Activated CD4-positive, alpha-beta T cell treated with anti-CD3 and anti-CD28 coated beads, Interleukin-2, amount 50 U/mL, for 16 hours (primary cell): ENCODE measurements around the gene AGK.
"Not testable (repeated sequence)": the region's sequence is repeated elsewhere in the genome, so short reads cannot be mapped to it uniquely, and the experiment has no call there.

Source experiments
- DNase-seq: peaks from one replicate; pipeline ENCODE4 v3.0.0-alpha.2; 2020

Gene AGK

GRCh38 chr7:141686074-141686473 lies 134.9 kb downstream of the AGK start:
- DNase-seq: no peak

- no peak for DNase-seq
Measured at GRCh38 chr7:141686670-141687069, 135.5 kb downstream of the AGK start.

GRCh38 chr7:141688043-141688442 lies 136.8 kb downstream of the AGK start:
- no peak for DNase-seq

- DNase-seq: not testable (repeated sequence)
Measured at GRCh38 chr7:141689072-141689825, 138.0 kb downstream of the AGK start.

GRCh38 chr7:141691540-141691939 lies 140.3 kb downstream of the AGK start:
- DNase-seq: no peak

- DNase-seq: no peak
Measured at GRCh38 chr7:141691961-141692360, 140.8 kb downstream of the AGK start.

- DNase-seq: no peak
Measured at GRCh38 chr7:141693082-141693481, 141.9 kb downstream of the AGK start.

- DNase-seq: no peak
Measured at GRCh38 chr7:141695803-141696289, 144.6 kb downstream of the AGK start.

GRCh38 chr7:141696348-141696747 lies 145.1 kb downstream of the AGK start:
- DNase-seq: no peak

GRCh38 chr7:141697211-141697871 lies 146.1 kb downstream of the AGK start:
- DNase-seq: no peak

- DNase-seq: no peak
Measured at GRCh38 chr7:141698247-141699015, 147.2 kb downstream of the AGK start.

GRCh38 chr7:141699860-141700259 lies 148.7 kb downstream of the AGK start:
- no peak for DNase-seq

- no peak for DNase-seq
Measured at GRCh38 chr7:141700296-141700847, 149.2 kb downstream of the AGK start.

- no peak for DNase-seq
Measured at GRCh38 chr7:141700848-141701371, 149.7 kb downstream of the AGK start.

GRCh38 chr7:141701489-141702046 lies 150.4 kb downstream of the AGK start:
- DNase-seq: peak; percentile 68

- DNase-seq: no peak
Measured at GRCh38 chr7:141702047-141702567, 150.9 kb downstream of the AGK start, which contains the start of gene DENND11. Gene DENND11 (minus strand): TSS chr7:141702166. CDS start chr7:141702153, 13 bp downstream.

GRCh38 chr7:141702892-141703291 lies 151.7 kb downstream of the AGK start:
- no peak for DNase-seq

- DNase-seq: no peak
Measured at GRCh38 chr7:141704112-141704511, 152.9 kb downstream of the AGK start.

- DNase-seq: no peak
Measured at GRCh38 chr7:141704741-141705140, 153.5 kb downstream of the AGK start.
